HepG2 (cell line): Measurements from ENCODE around the gene PRR36. TPM values are rescaled to one million over a fixed set of nuclear protein-coding genes. Genes with fewer than 3 reads are reported as not detected.

Experiments
- AGO2 ChIP-seq: fragments of 200-400 bp; formaldehyde crosslinking; optimal IDR thresholded peaks from 2 replicates; pipeline ENCODE3; 2017; ENCODE audit warnings: mild to moderate bottlenecking, low read depth, low read length, moderate library complexity
- ATM ChIP-seq: fragments of 450-650 bp; IDR thresholded peaks from 2 replicates; pipeline ENCODE4 v1.7.1; 2017; ENCODE audit warnings: mild to moderate bottlenecking, borderline replicate concordance
- CAMTA2 ChIP-seq: sonication (generic); formaldehyde crosslinking; IDR thresholded peaks from 2 replicates; pipeline ENCODE4 v1.4.0; 2020; ENCODE audit warnings: mild to moderate bottlenecking, missing genetic modification reagents, borderline replicate concordance
- FOXA3 ChIP-seq: IDR thresholded peaks from 2 replicates; pipeline ENCODE4 v1.6.1; 2016; ENCODE audit warnings: missing genetic modification reagents, missing compliant biosample characterization
- PAWR ChIP-seq: sonication (generic); formaldehyde crosslinking; IDR thresholded peaks from 2 replicates; pipeline ENCODE4 v1.4.0; 2020; ENCODE audit warnings: missing genetic modification reagents, mild to moderate bottlenecking, borderline replicate concordance
- ZNF101 ChIP-seq: sonication (generic); formaldehyde crosslinking; IDR thresholded peaks from 2 replicates; pipeline ENCODE4 v1.4.0; 2020; ENCODE audit warnings: mild to moderate bottlenecking, low read depth, missing genetic modification reagents, borderline replicate concordance
- ZNF180 ChIP-seq: sonication (generic); formaldehyde crosslinking; IDR thresholded peaks from 2 replicates; pipeline ENCODE4 v1.4.0; 2020; ENCODE audit warnings: low read depth, missing genetic modification reagents, borderline replicate concordance
- ZNF670 ChIP-seq: sonication (generic); formaldehyde crosslinking; IDR thresholded peaks from 2 replicates; pipeline ENCODE4 v1.8.0; 2022; ENCODE audit warnings: mild to moderate bottlenecking, missing genetic modification reagents, borderline replicate concordance
- polyA plus RNA-seq, 8 experiments: library from polyadenylated mRNA; depleted of rRNA in 3 of 8; stranded (reverse) in 7 of 8; unstranded in 1 of 8; fragments of >200 nt; fragmentation: Illumina TruSeq in 4 of 8; extraction: Trizol in 4 of 8; gene quantifications; 2 replicates each; pipeline versions ENCODE4 v1.2.1 to v1.2.3, GENCODE V29; 2011 to 2016; ENCODE audit warnings: low read depth in 4 of 8, missing spikeins in 1 of 8, mixed read lengths in 1 of 8; ENCODE audit not compliant: insufficient read depth in 1 of 8
- total RNA-seq, 5 experiments: library from RNA; depleted of rRNA; stranded (reverse); fragments of >200 nt; fragmentation: Illumina TruSeq; extraction: Trizol; gene quantifications; 2 replicates each; pipeline ENCODE4 v1.2.3, GENCODE V29; 2016; ENCODE audit warnings: low read depth in 1 of 5
- TF ChIP-seq, protein P1 (sequence below): sonication (generic); formaldehyde crosslinking; IDR thresholded peaks from 2 replicates; pipeline ENCODE4 v1.4.0; 2020; ENCODE audit warnings: missing genetic modification reagents
- TF ChIP-seq, protein P2 (sequence below): sonication (generic); formaldehyde crosslinking; IDR thresholded peaks from 2 replicates; pipeline ENCODE4 v1.4.0; 2020; ENCODE audit warnings: missing genetic modification reagents, borderline replicate concordance
- TF ChIP-seq, protein P3 (sequence below): sonication (generic); formaldehyde crosslinking; IDR thresholded peaks from 2 replicates; pipeline ENCODE4 v1.4.0; 2020; ENCODE audit warnings: missing genetic modification reagents
- TF ChIP-seq, protein P4 (sequence below): sonication (generic); formaldehyde crosslinking; IDR thresholded peaks from 2 replicates; pipeline ENCODE4 v1.9.0; 2022; ENCODE audit warnings: missing genetic modification reagents, mild to moderate bottlenecking, borderline replicate concordance
- TF ChIP-seq, protein P5 (sequence below): sonication (generic); formaldehyde crosslinking; conservative IDR thresholded peaks from 2 replicates; pipeline ENCODE4 v1.8.0; 2022; ENCODE audit warnings: mild to moderate bottlenecking, moderate library complexity, missing genetic modification reagents

PRR36 gene
- total and polyA plus RNA-seq, 2 of the 13 experiments (the other 11 are each of a cell fraction or from before 2014, with no cell fraction given), result 0.07 to 0.17 TPM

DNA sequence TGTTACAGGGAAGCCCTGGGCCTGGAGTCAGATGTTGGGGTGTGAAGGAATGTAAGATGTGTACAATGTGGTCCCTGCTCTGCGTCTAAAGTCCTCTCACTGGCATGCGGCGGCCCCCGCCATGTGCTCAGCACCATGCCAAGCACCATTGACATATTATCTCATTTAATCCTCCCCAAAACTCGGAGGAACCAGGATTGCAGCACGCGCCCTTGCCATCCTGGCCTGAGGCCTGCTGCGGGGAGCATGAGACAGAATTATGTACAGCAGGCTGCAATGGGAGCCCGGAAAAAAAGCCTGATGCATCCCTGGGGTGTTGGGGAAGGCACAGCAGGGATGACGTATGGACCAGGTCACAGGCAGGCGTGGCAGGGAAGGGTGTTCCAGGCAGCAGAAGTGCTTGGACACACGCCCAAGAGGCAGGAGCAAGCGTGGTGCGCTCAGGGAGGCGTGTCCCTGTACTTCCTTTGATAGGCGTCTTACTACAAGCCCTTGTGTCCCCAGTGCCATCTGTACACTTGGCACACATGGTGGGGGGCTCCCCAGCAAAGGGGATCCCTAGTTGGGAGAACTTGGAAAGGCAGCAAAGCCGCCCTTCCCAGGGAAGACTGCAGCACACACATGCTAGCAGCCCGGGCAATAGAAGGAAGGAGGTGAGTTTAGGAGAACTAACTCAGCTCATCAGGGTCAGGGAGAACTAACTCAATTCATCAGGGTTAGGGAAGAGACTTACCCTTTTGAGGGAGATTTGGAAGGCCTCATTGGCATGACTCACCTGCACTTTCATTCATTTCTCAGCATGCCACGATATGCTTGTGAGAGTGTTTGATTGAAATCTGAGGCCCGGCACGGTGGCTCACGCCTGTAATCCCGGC lies 40.7 kb downstream of the PRR36 start (continued):
- TF ChIP-seq, protein P1, sequence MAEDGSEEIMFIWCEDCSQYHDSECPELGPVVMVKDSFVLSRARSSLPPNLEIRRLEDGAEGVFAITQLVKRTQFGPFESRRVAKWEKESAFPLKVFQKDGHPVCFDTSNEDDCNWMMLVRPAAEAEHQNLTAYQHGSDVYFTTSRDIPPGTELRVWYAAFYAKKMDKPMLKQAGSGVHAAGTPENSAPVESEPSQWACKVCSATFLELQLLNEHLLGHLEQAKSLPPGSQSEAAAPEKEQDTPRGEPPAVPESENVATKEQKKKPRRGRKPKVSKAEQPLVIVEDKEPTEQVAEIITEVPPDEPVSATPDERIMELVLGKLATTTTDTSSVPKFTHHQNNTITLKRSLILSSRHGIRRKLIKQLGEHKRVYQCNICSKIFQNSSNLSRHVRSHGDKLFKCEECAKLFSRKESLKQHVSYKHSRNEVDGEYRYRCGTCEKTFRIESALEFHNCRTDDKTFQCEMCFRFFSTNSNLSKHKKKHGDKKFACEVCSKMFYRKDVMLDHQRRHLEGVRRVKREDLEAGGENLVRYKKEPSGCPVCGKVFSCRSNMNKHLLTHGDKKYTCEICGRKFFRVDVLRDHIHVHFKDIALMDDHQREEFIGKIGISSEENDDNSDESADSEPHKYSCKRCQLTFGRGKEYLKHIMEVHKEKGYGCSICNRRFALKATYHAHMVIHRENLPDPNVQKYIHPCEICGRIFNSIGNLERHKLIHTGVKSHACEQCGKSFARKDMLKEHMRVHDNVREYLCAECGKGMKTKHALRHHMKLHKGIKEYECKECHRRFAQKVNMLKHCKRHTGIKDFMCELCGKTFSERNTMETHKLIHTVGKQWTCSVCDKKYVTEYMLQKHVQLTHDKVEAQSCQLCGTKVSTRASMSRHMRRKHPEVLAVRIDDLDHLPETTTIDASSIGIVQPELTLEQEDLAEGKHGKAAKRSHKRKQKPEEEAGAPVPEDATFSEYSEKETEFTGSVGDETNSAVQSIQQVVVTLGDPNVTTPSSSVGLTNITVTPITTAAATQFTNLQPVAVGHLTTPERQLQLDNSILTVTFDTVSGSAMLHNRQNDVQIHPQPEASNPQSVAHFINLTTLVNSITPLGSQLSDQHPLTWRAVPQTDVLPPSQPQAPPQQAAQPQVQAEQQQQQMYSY (CRISPR knock-in tag), result no peak
- TF ChIP-seq, protein P2, sequence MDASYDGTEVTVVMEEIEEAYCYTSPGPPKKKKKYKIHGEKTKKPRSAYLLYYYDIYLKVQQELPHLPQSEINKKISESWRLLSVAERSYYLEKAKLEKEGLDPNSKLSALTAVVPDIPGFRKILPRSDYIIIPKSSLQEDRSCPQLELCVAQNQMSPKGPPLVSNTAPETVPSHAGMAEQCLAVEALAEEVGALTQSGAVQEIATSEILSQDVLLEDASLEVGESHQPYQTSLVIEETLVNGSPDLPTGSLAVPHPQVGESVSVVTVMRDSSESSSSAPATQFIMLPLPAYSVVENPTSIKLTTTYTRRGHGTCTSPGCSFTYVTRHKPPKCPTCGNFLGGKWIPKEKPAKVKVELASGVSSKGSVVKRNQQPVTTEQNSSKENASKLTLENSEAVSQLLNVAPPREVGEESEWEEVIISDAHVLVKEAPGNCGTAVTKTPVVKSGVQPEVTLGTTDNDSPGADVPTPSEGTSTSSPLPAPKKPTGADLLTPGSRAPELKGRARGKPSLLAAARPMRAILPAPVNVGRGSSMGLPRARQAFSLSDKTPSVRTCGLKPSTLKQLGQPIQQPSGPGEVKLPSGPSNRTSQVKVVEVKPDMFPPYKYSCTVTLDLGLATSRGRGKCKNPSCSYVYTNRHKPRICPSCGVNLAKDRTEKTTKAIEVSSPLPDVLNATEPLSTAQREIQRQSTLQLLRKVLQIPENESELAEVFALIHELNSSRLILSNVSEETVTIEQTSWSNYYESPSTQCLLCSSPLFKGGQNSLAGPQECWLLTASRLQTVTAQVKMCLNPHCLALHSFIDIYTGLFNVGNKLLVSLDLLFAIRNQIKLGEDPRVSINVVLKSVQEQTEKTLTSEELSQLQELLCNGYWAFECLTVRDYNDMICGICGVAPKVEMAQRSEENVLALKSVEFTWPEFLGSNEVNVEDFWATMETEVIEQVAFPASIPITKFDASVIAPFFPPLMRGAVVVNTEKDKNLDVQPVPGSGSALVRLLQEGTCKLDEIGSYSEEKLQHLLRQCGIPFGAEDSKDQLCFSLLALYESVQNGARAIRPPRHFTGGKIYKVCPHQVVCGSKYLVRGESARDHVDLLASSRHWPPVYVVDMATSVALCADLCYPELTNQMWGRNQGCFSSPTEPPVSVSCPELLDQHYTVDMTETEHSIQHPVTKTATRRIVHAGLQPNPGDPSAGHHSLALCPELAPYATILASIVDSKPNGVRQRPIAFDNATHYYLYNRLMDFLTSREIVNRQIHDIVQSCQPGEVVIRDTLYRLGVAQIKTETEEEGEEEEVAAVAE (CRISPR knock-in tag), result no peak
- TF ChIP-seq FOXA3 (CRISPR knock-in tag) (peak; percentile 50; the same call in 1 of the 2 replicates), ATM (no peak), CAMTA2 (CRISPR knock-in tag) (no peak), ZNF101 (CRISPR knock-in tag) (0 out of 2 replicates have a peak, but pooled peaks have one; percentile 49), ZNF670 (CRISPR knock-in tag) (no peak), AGO2 (no peak), ZNF180 (CRISPR knock-in tag) (no peak), PAWR (CRISPR knock-in tag) (no peak)
- TF ChIP-seq, protein P3, sequence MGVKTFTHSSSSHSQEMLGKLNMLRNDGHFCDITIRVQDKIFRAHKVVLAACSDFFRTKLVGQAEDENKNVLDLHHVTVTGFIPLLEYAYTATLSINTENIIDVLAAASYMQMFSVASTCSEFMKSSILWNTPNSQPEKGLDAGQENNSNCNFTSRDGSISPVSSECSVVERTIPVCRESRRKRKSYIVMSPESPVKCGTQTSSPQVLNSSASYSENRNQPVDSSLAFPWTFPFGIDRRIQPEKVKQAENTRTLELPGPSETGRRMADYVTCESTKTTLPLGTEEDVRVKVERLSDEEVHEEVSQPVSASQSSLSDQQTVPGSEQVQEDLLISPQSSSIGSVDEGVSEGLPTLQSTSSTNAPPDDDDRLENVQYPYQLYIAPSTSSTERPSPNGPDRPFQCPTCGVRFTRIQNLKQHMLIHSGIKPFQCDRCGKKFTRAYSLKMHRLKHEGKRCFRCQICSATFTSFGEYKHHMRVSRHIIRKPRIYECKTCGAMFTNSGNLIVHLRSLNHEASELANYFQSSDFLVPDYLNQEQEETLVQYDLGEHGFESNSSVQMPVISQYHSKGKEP, result no peak
- TF ChIP-seq, protein P4, sequence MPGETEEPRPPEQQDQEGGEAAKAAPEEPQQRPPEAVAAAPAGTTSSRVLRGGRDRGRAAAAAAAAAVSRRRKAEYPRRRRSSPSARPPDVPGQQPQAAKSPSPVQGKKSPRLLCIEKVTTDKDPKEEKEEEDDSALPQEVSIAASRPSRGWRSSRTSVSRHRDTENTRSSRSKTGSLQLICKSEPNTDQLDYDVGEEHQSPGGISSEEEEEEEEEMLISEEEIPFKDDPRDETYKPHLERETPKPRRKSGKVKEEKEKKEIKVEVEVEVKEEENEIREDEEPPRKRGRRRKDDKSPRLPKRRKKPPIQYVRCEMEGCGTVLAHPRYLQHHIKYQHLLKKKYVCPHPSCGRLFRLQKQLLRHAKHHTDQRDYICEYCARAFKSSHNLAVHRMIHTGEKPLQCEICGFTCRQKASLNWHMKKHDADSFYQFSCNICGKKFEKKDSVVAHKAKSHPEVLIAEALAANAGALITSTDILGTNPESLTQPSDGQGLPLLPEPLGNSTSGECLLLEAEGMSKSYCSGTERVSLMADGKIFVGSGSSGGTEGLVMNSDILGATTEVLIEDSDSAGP (CRISPR knock-in tag), result no peak
- TF ChIP-seq, protein P5, sequence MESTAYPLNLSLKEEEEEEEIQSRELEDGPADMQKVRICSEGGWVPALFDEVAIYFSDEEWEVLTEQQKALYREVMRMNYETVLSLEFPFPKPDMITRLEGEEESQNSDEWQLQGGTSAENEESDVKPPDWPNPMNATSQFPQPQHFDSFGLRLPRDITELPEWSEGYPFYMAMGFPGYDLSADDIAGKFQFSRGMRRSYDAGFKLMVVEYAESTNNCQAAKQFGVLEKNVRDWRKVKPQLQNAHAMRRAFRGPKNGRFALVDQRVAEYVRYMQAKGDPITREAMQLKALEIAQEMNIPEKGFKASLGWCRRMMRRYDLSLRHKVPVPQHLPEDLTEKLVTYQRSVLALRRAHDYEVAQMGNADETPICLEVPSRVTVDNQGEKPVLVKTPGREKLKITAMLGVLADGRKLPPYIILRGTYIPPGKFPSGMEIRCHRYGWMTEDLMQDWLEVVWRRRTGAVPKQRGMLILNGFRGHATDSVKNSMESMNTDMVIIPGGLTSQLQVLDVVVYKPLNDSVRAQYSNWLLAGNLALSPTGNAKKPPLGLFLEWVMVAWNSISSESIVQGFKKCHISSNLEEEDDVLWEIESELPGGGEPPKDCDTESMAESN, result no peak
